HL-60 (cell line): Measurements from ENCODE around the gene IQGAP3.

Experiments used
- CTCF ChIP-seq: IDR thresholded peaks from one replicate; pipeline ENCODE4 v1.5.1; 2011; ENCODE audit warnings: low read length, control low read depth, inconsistent platforms; ENCODE audit not compliant: insufficient read depth
- POLR2AphosphoS5 ChIP-seq: IDR thresholded peaks from 2 replicates; pipeline ENCODE4 v1.6.1; 2012; ENCODE audit warnings: low read depth

GRCh38 chr1:156499842-156500542 is 72.4 kb downstream of the IQGAP3 start:
- TF ChIP-seq CTCF (no peak), POLR2AphosphoS5 (no peak; the same call in 1 of the 2 replicates)
